Right lobe of liver (tissue), 6 donors: ENCODE measurements around the gene FAM83F. TPM values are rescaled to one million over a fixed set of nuclear protein-coding genes. Genes with fewer than 3 reads are reported as not detected.
A peak's percentile ranks its signal among the peaks of the same experiment; 100 is the strongest.

Experiments used
- ATAC-seq, 4 donors: fragments of 200-7000 bp; cut with Tn5 transposase; one replicate each; pipeline ENCODE4 v1.9.1; 2020; ENCODE audit warnings: mild to moderate bottlenecking in 4 of 4, moderate library complexity in 4 of 4
- DNase-seq, 3 donors: peaks; one replicate each; pipeline ENCODE4 v3.0.0-alpha.2; 2020
- H3K27ac ChIP-seq, 3 donors: fragments of 200-600 bp; one replicate each; pipeline ENCODE4 v1.8.0; 2022
- H3K27me3 ChIP-seq, 2 donors: fragments of 200-600 bp; one replicate each; pipeline ENCODE4 v1.8.0; 2022
- H3K36me3 ChIP-seq, 4 donors: fragments of 200-600 bp; sonication (generic) in 1 of 4; one replicate each; pipeline versions ENCODE4 v1.5.1 to v1.8.0; 2017 to 2022; ENCODE audit warnings: control low read depth in 1 of 4
- H3K4me1 ChIP-seq, 4 donors: fragments of 200-600 bp; sonication (generic) in 1 of 4; one replicate each; pipeline versions ENCODE4 v1.5.1 to v1.8.0; 2017 to 2022; ENCODE audit warnings: control low read depth in 1 of 4
- H3K4me3 ChIP-seq, 3 donors: fragments of 200-600 bp; one replicate each; pipeline ENCODE4 v1.8.0; 2022
- H3K9me3 ChIP-seq, 4 donors: fragments of 200-600 bp; sonication (generic) in 1 of 4; one replicate each; pipeline versions ENCODE4 v1.5.1 to v1.8.0; 2017 to 2022; ENCODE audit warnings: control low read depth in 1 of 4
- CTCF ChIP-seq, 4 donors: fragments of 200-600 bp in 3 of 4; fragments of 450-650 bp in 1 of 4; IDR thresholded peaks; one replicate each; pipeline versions ENCODE4 v1.5.1 to v1.8.0; 2016 to 2022; ENCODE audit warnings: antibody characterized with exemption in 4 of 4, mild to moderate bottlenecking in 2 of 4
- POLR2A ChIP-seq: fragments of 450-650 bp; IDR thresholded peaks from one replicate; pipeline ENCODE4 v1.6.1; 2017; ENCODE audit warnings: antibody characterized with exemption, mild to moderate bottlenecking
- WGBS: methylation state at CpG from one replicate; pipeline ENCODE4 v1.1.6; 2018; ENCODE audit warnings: low coverage, low lambda C conversion rate; ENCODE audit not compliant: insufficient coverage; ENCODE audit errors: missing lambda C conversion rate; 5-methylcytosine and 5-hydroxymethylcytosine counted together
- intact Hi-C, 2 donors: fragments of 100-400 bp; cut with DNase I; formaldehyde crosslinking; loops; one replicate each; pipeline versions ENCODE4 v1.11.2 to v1.14.1; 2022
- total RNA-seq, 6 experiments: library from RNA; depleted of rRNA in 2 of 6; stranded (reverse); fragments of >200 nt in 2 of 6; fragmentation: NEBNext Ultra II Directional in 3 of 6; extraction: Animal tissue kit (Norgen Biotek cat#: 25700) in 3 of 6; gene quantifications; one replicate each; pipeline versions ENCODE4 v1.1.0 to v1.2.4, GENCODE V29; 2016 to 2023
- donor health status: DM: no; HTN: yes; CAD: no.
- donor health status: DM: no; HTN: no; CAD: no.
- donor health status: DM: no; HTN: no; CAD: no.
- donor health status: DM: no; HTN: yes; CAD: no.
- donor health status: DM: no; HTN: yes; CAD: no.

Gene FAM83F
- total RNA-seq, 6 experiments from 2014 or later = 1.1 to 4.5 (median 1.6) TPM

- Histone ChIP-seq H3K36me3 (no peaks in the 10 kb centered on the region), H3K27me3 (no peaks in the 10 kb centered on the region), H3K9me3 (no peaks in the 10 kb centered on the region), H3K4me3 (no peak overlapping the region), H3K4me1 (no peaks in the 10 kb centered on the region), H3K27ac (no peak overlapping the region)
- TF ChIP-seq CTCF (IDR thresholded peaks at IDR 0.05) = no peak
- no peak for TF ChIP-seq POLR2A
- ATAC-seq = no peak
- DNase-seq = no peak
- WGBS = 80% methylated on average over 1 of the region's 4 CpGs
- intact Hi-C loops = no loop called here
These were observed 36.0 kb downstream of the FAM83F start for GRCh38 chr22:40030758-40031095.

- H3K4me3 ChIP-seq = no peak overlapping the region
- no peaks in the 10 kb centered on the region for H3K27me3 ChIP-seq
- intact Hi-C loops = no loop called here
- ATAC-seq (no peak), DNase-seq (no peak)
- H3K9me3 ChIP-seq = no peaks in the 10 kb centered on the region
- no peaks in the 10 kb centered on the region for H3K36me3 ChIP-seq
- no peak for TF ChIP-seq POLR2A
- TF ChIP-seq CTCF (IDR thresholded peaks at IDR 0.05) = no peak
- WGBS = 67% methylated on average over 1 of the region's 10 CpGs
- no peaks in the 10 kb centered on the region for H3K4me1 ChIP-seq
- H3K27ac ChIP-seq = no peak overlapping the region
These were observed 37.2 kb downstream of the FAM83F start for GRCh38 chr22:40031766-40032470.

- intact Hi-C loops = no loop called here
- H3K9me3 ChIP-seq = no peaks in the 10 kb centered on the region
- H3K27me3 ChIP-seq = no peaks in the 10 kb centered on the region
- WGBS = 67% methylated on average over 9 of the region's 12 CpGs
- no peak overlapping the region for H3K4me3 ChIP-seq
- no peaks in the 10 kb centered on the region for H3K4me1 ChIP-seq
- DNase-seq (peak in 1 of 3 donors; percentile 38), ATAC-seq (no peak)
- TF ChIP-seq POLR2A = no peak
- H3K27ac ChIP-seq = no peak overlapping the region
- no peaks in the 10 kb centered on the region for H3K36me3 ChIP-seq
These were observed 39.0 kb downstream of the FAM83F start for GRCh38 chr22:40033586-40034380.

GRCh38 chr22:40035351-40035750, 40.6 kb downstream of the FAM83F start:
- Histone ChIP-seq H3K4me1 (no peaks in the 10 kb centered on the region), H3K27me3 (no peaks in the 10 kb centered on the region), H3K36me3 (no peaks in the 10 kb centered on the region), H3K27ac (no peak overlapping the region), H3K4me3 (no peak overlapping the region), H3K9me3 (no peaks in the 10 kb centered on the region)
- intact Hi-C loops = no loop called here
- peak in 1 of 3 donors; percentile 21 for DNase-seq
- no peak for TF ChIP-seq POLR2A
- TF ChIP-seq CTCF (IDR thresholded peaks at IDR 0.05) = no peak
- WGBS = 86% methylated on average over 7 of the region's 11 CpGs
- ATAC-seq = no peak

GRCh38 chr22:40036126-40036525, 41.4 kb downstream of the FAM83F start:
- H3K9me3 ChIP-seq = no peaks in the 10 kb centered on the region
- 65% methylated on average over 5 of the region's 6 CpGs for WGBS
- intact Hi-C loops = no loop called here
- no peaks in the 10 kb centered on the region for H3K4me1 ChIP-seq
- ATAC-seq (no peak), DNase-seq (peak in 1 of 3 donors; percentile 37)
- no peaks in the 10 kb centered on the region for H3K27me3 ChIP-seq
- TF ChIP-seq POLR2A (no peak), CTCF (IDR thresholded peaks at IDR 0.05) (no peak)
- no peak overlapping the region for H3K27ac ChIP-seq
- H3K36me3 ChIP-seq = no peaks in the 10 kb centered on the region
- no peak overlapping the region for H3K4me3 ChIP-seq
